Stimulated activated memory B cell treated with anti-CD40 and anti-IgM and Interleukin-4, amounts not matched to agents 10 μg/mL and 1 μg/mL and 100 μg/mL, for 72 hours (primary cell): ENCODE results near the gene USP10.

Source experiments
- ATAC-seq: fragments of 150-1000 bp; cut with Tn5 transposase; 2 replicates; pipeline ENCODE4 v1.10.0; 2021
- H3K27ac Mint-ChIP-seq: one replicate; pipeline ENCODE4 v1.8.0; 2022; ENCODE audit warnings: mild to moderate bottlenecking, mixed read lengths
- H3K27me3 Mint-ChIP-seq: one replicate; pipeline ENCODE4 v1.8.0; 2022; ENCODE audit warnings: mixed read lengths
- H3K36me3 Mint-ChIP-seq: one replicate; pipeline ENCODE4 v1.8.0; 2022; ENCODE audit warnings: mixed read lengths
- H3K4me1 Mint-ChIP-seq: one replicate; pipeline ENCODE4 v1.8.0; 2022; ENCODE audit warnings: mixed read lengths
- H3K4me3 Mint-ChIP-seq: one replicate; pipeline ENCODE4 v1.8.0; 2022; ENCODE audit warnings: mild to moderate bottlenecking, moderate library complexity, mixed read lengths
- H3K9me3 Mint-ChIP-seq: one replicate; pipeline ENCODE4 v1.8.0; 2022; ENCODE audit warnings: mixed read lengths

USP10 gene

GRCh38 chr16:84756830-84757229 is 57.0 kb downstream of the USP10 start:
- H3K27ac Mint-ChIP-seq = no peak overlapping the region
- H3K4me3 Mint-ChIP-seq = no peak overlapping the region
- H3K36me3 Mint-ChIP-seq = peaks cover 41% of the 10 kb centered on the region
- no peaks in the 10 kb centered on the region for H3K27me3 Mint-ChIP-seq
- H3K9me3 Mint-ChIP-seq = no peaks in the 10 kb centered on the region
- ATAC-seq = no peak
- peaks cover 57% of the 10 kb centered on the region for H3K4me1 Mint-ChIP-seq

GRCh38 chr16:84758627-84759026 is 58.8 kb downstream of the USP10 start:
- Mint-ChIP-seq H3K27ac (no peak overlapping the region), H3K9me3 (no peaks in the 10 kb centered on the region), H3K27me3 (no peaks in the 10 kb centered on the region), H3K4me1 (peaks cover 42% of the 10 kb centered on the region), H3K36me3 (peaks cover 36% of the 10 kb centered on the region), H3K4me3 (no peak overlapping the region)
- no peak for ATAC-seq

- no peak overlapping the region for H3K4me3 Mint-ChIP-seq
- no peaks in the 10 kb centered on the region for H3K9me3 Mint-ChIP-seq
- H3K27me3 Mint-ChIP-seq = no peaks in the 10 kb centered on the region
- no peak overlapping the region for H3K27ac Mint-ChIP-seq
- H3K4me1 Mint-ChIP-seq = peaks cover 37% of the 10 kb centered on the region
- H3K36me3 Mint-ChIP-seq = peaks cover 40% of the 10 kb centered on the region
- no peak for ATAC-seq
Observed at GRCh38 chr16:84759061-84759460, 59.3 kb downstream of the USP10 start.

GRCh38 chr16:84759906-84760305 is 60.1 kb downstream of the USP10 start:
- no peak for ATAC-seq
- no peak overlapping the region for H3K4me3 Mint-ChIP-seq
- peaks cover 49% of the 10 kb centered on the region for H3K36me3 Mint-ChIP-seq
- peaks cover 29% of the 10 kb centered on the region for H3K4me1 Mint-ChIP-seq
- H3K9me3 Mint-ChIP-seq = no peaks in the 10 kb centered on the region
- no peaks in the 10 kb centered on the region for H3K27me3 Mint-ChIP-seq
- H3K27ac Mint-ChIP-seq = no peak overlapping the region

- no peak overlapping the region for H3K27ac Mint-ChIP-seq
- H3K4me1 Mint-ChIP-seq = peaks cover 14% of the 10 kb centered on the region
- H3K4me3 Mint-ChIP-seq = no peak overlapping the region
- no peaks in the 10 kb centered on the region for H3K27me3 Mint-ChIP-seq
- ATAC-seq = no peak
- H3K9me3 Mint-ChIP-seq = no peaks in the 10 kb centered on the region
- peaks cover 60% of the 10 kb centered on the region for H3K36me3 Mint-ChIP-seq
Observed at GRCh38 chr16:84761448-84762368, 61.9 kb downstream of the USP10 start.

- no peak for ATAC-seq
- Mint-ChIP-seq H3K4me1 (peaks cover 6% of the 10 kb centered on the region), H3K4me3 (no peak overlapping the region)
Observed at GRCh38 chr16:84763164-84763563, 63.4 kb downstream of the USP10 start.

GRCh38 chr16:84763629-84764028 is 63.8 kb downstream of the USP10 start:
- peaks cover 72% of the 10 kb centered on the region for H3K36me3 Mint-ChIP-seq
- H3K4me3 Mint-ChIP-seq = no peak overlapping the region
- no peaks in the 10 kb centered on the region for H3K9me3 Mint-ChIP-seq
- H3K4me1 Mint-ChIP-seq = peaks cover 6% of the 10 kb centered on the region
- H3K27ac Mint-ChIP-seq = no peak overlapping the region
- ATAC-seq = no peak
- H3K27me3 Mint-ChIP-seq = no peaks in the 10 kb centered on the region

More at GRCh38 chr16:84763164-84763563, 63.4 kb downstream of the USP10 start:
- Mint-ChIP-seq H3K36me3 (peaks cover 68% of the 10 kb centered on the region), H3K9me3 (no peaks in the 10 kb centered on the region), H3K27me3 (no peaks in the 10 kb centered on the region), H3K27ac (no peak overlapping the region)

- ATAC-seq = no peak
- no peak overlapping the region for H3K4me3 Mint-ChIP-seq
- no peaks in the 10 kb centered on the region for H3K9me3 Mint-ChIP-seq
- H3K27ac Mint-ChIP-seq = no peak overlapping the region
- H3K36me3 Mint-ChIP-seq = peaks cover 77% of the 10 kb centered on the region
- H3K4me1 Mint-ChIP-seq = peaks cover 6% of the 10 kb centered on the region
- no peaks in the 10 kb centered on the region for H3K27me3 Mint-ChIP-seq
Observed at GRCh38 chr16:84764970-84765369, 65.2 kb downstream of the USP10 start.

GRCh38 chr16:84765616-84766580 is 66.1 kb downstream of the USP10 start:
- no peak overlapping the region for H3K27ac Mint-ChIP-seq
- peaks cover 4% of the 10 kb centered on the region for H3K4me1 Mint-ChIP-seq
- H3K27me3 Mint-ChIP-seq = no peaks in the 10 kb centered on the region
- no peak overlapping the region for H3K4me3 Mint-ChIP-seq
- H3K36me3 Mint-ChIP-seq = peaks cover 72% of the 10 kb centered on the region
- ATAC-seq = no peak
- no peaks in the 10 kb centered on the region for H3K9me3 Mint-ChIP-seq

- Mint-ChIP-seq H3K4me3 (no peak overlapping the region), H3K9me3 (no peaks in the 10 kb centered on the region), H3K27me3 (no peaks in the 10 kb centered on the region), H3K36me3 (peaks cover 69% of the 10 kb centered on the region), H3K4me1 (no peaks in the 10 kb centered on the region), H3K27ac (no peak overlapping the region)
- no peak for ATAC-seq
Observed at GRCh38 chr16:84766978-84767773, 67.4 kb downstream of the USP10 start.

GRCh38 chr16:84768061-84768807 is 68.4 kb downstream of the USP10 start:
- Mint-ChIP-seq H3K4me3 (no peak overlapping the region), H3K4me1 (no peaks in the 10 kb centered on the region), H3K36me3 (peaks cover 74% of the 10 kb centered on the region), H3K9me3 (no peaks in the 10 kb centered on the region), H3K27me3 (no peaks in the 10 kb centered on the region), H3K27ac (no peak overlapping the region)
- ATAC-seq = no peak

- no peak overlapping the region for H3K27ac Mint-ChIP-seq
Observed at GRCh38 chr16:84768808-84769197, 69.0 kb downstream of the USP10 start.

GRCh38 chr16:84769416-84769815 is 69.6 kb downstream of the USP10 start:
- Mint-ChIP-seq H3K27ac (peak overlapping the region; percentile 22), H3K9me3 (no peaks in the 10 kb centered on the region), H3K36me3 (peaks cover 72% of the 10 kb centered on the region), H3K4me3 (no peak overlapping the region), H3K4me1 (no peaks in the 10 kb centered on the region), H3K27me3 (no peaks in the 10 kb centered on the region)
- ATAC-seq = no peak

More at GRCh38 chr16:84768808-84769197, 69.0 kb downstream of the USP10 start:
- Mint-ChIP-seq H3K27me3 (no peaks in the 10 kb centered on the region), H3K9me3 (no peaks in the 10 kb centered on the region), H3K4me1 (no peaks in the 10 kb centered on the region), H3K36me3 (peaks cover 76% of the 10 kb centered on the region), H3K4me3 (no peak overlapping the region)
- ATAC-seq = no peak

- no peak overlapping the region for H3K27ac Mint-ChIP-seq
- no peak overlapping the region for H3K4me3 Mint-ChIP-seq
- peaks cover 64% of the 10 kb centered on the region for H3K36me3 Mint-ChIP-seq
- ATAC-seq = no peak
- H3K9me3 Mint-ChIP-seq = no peaks in the 10 kb centered on the region
- H3K4me1 Mint-ChIP-seq = no peaks in the 10 kb centered on the region
- H3K27me3 Mint-ChIP-seq = no peaks in the 10 kb centered on the region
Observed at GRCh38 chr16:84773312-84773711, 73.5 kb downstream of the USP10 start.
